OCI-LY3 (cell line): ENCODE results near the gene PDE3A.

Experiments
- H2AFZ ChIP-seq: fragments of 200-600, 300-600 bp; shearing (Covaris generic); 2 replicates; pipeline ENCODE4 v1.6.0; 2014; ENCODE audit warnings: antibody characterized with exemption, low read depth, low read length
- H3K27ac ChIP-seq: fragments of 200-600, 300-600 bp; sonication (generic); 2 replicates; pipeline ENCODE4 v1.5.1; 2014; ENCODE audit warnings: mild to moderate bottlenecking, low read length, moderate library complexity, mixed read lengths
- H3K27me3 ChIP-seq: fragments of 200-600, 300-600 bp; sonication (generic); 2 replicates; pipeline ENCODE4 v1.6.1; 2014; ENCODE audit warnings: low read depth, low read length, mixed read lengths
- H3K36me3 ChIP-seq: fragments of 200-600, 300-600 bp; sonication (generic); replicated peaks from 2 replicates; pipeline ENCODE3; 2014; ENCODE audit warnings: low read depth, low read length, mixed read lengths
- H3K4me1 ChIP-seq: fragments of 300-600, 200-600 bp; sonication (generic); 2 replicates; pipeline ENCODE4 v1.6.1; 2014; ENCODE audit warnings: low read length, mixed read lengths
- H3K4me2 ChIP-seq: fragments of 200-600, 300-600 bp; sonication (generic); 2 replicates; pipeline ENCODE4 v1.6.1; 2014; ENCODE audit warnings: low read length, mixed read lengths
- H3K4me3 ChIP-seq: fragments of 300-600, 200-600 bp; sonication (generic); 2 replicates; pipeline ENCODE4 v1.5.1; 2014; ENCODE audit warnings: antibody characterized with exemption, mild to moderate bottlenecking, low read length, moderate library complexity
- H3K79me2 ChIP-seq: fragments of 300-600, 200-600 bp; shearing (Covaris generic); 2 replicates; pipeline ENCODE4 v1.6.1; 2014; ENCODE audit warnings: mild to moderate bottlenecking, low read length, mixed read lengths
- H3K9ac ChIP-seq: fragments of 300-600, 200-600 bp; shearing (Covaris generic); 2 replicates; pipeline ENCODE4 v1.6.0; 2014; ENCODE audit warnings: mild to moderate bottlenecking, low read length, moderate library complexity
- H3K9me3 ChIP-seq: fragments of 200-600, 300-600 bp; shearing (Covaris generic); 2 replicates; pipeline ENCODE4 v1.6.1; 2014; ENCODE audit warnings: low read length, mixed read lengths; ENCODE audit not compliant: insufficient read depth
- H4K20me1 ChIP-seq: fragments of 200-600, 300-600 bp; sonication (generic); 2 replicates; pipeline ENCODE4 v1.6.1; 2016; ENCODE audit warnings: low read length, mixed read lengths; ENCODE audit not compliant: insufficient read depth
- CTCF ChIP-seq: fragments of 200-600, 300-600 bp; sonication (generic); IDR thresholded peaks from 2 replicates; pipeline ENCODE4 v1.5.1; 2014; ENCODE audit warnings: antibody characterized with exemption, low read length, low read depth
- EZH2phosphoT487 ChIP-seq: fragments of 200-600 bp; shearing (Covaris generic); IDR thresholded peaks from 2 replicates; pipeline ENCODE4 v1.6.1; 2018; ENCODE audit warnings: antibody characterized with exemption, mixed run types, low read depth

The PDE3A gene

GRCh38 chr12:20577054-20577453, 208.7 kb downstream of the PDE3A start:
- no peak overlapping the region for H3K4me3 ChIP-seq
- H3K27me3 ChIP-seq, result peaks cover 10% of the 10 kb centered on the region; the same call in 1 of the 2 replicates
- H3K4me1 ChIP-seq, result no peaks in the 10 kb centered on the region
- no peaks in the 10 kb centered on the region for H3K79me2 ChIP-seq
- H4K20me1 ChIP-seq, result no peaks in the 10 kb centered on the region
- H3K27ac ChIP-seq, result no peak overlapping the region
- no peaks in the 10 kb centered on the region for H3K9me3 ChIP-seq
- H2AFZ ChIP-seq, result no peak overlapping the region
- H3K4me2 ChIP-seq, result no peak overlapping the region
- no peaks in the 10 kb centered on the region for H3K36me3 ChIP-seq
- no peak overlapping the region for H3K9ac ChIP-seq
- no peak for TF ChIP-seq CTCF
- no peak for TF ChIP-seq EZH2phosphoT487

DNA sequence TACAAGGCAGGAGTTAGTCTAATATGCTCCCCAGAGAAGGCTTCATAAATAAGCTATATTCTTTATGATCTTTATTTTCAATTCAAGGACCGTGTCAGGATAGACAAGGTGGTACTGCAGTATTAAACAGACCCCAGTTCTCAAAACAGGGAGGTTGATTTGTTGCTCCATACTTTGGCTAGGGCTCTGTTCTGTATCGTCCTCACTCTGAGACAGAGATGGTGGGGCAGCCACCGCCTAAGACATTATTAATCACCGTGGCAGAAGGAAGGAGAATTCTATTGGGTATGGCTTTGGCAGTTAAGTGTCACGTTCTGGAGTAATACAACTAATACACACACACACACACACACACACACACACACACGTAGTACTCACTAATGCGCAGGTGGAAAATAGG, 209.8 kb downstream of the PDE3A start:
- H3K27ac ChIP-seq, result no peak overlapping the region
- H3K9ac ChIP-seq, result no peak overlapping the region
- H3K79me2 ChIP-seq, result no peaks in the 10 kb centered on the region
- no peaks in the 10 kb centered on the region for H3K9me3 ChIP-seq
- no peak overlapping the region for H3K4me3 ChIP-seq
- H4K20me1 ChIP-seq, result no peaks in the 10 kb centered on the region
- H3K27me3 ChIP-seq, result peaks cover 10% of the 10 kb centered on the region; the same call in 1 of the 2 replicates
- no peak overlapping the region for H2AFZ ChIP-seq
- no peak for TF ChIP-seq EZH2phosphoT487
- no peak for TF ChIP-seq CTCF
- H3K36me3 ChIP-seq, result no peaks in the 10 kb centered on the region
- H3K4me1 ChIP-seq, result no peaks in the 10 kb centered on the region
- H3K4me2 ChIP-seq, result no peak overlapping the region

- Histone ChIP-seq H4K20me1 (no peaks in the 10 kb centered on the region), H2AFZ (no peak overlapping the region), H3K4me2 (peak overlapping the region; percentile 46), H3K4me1 (peaks cover 9% of the 10 kb centered on the region), H3K27ac (no peak overlapping the region), H3K4me3 (no peak overlapping the region), H3K27me3 (peaks cover 18% of the 10 kb centered on the region), H3K36me3 (no peaks in the 10 kb centered on the region), H3K9ac (no peak overlapping the region), H3K79me2 (no peaks in the 10 kb centered on the region), H3K9me3 (no peaks in the 10 kb centered on the region)
- TF ChIP-seq CTCF, result no peak
- no peak for TF ChIP-seq EZH2phosphoT487
Observed at GRCh38 chr12:20585055-20585625, 216.8 kb downstream of the PDE3A start.

DNA sequence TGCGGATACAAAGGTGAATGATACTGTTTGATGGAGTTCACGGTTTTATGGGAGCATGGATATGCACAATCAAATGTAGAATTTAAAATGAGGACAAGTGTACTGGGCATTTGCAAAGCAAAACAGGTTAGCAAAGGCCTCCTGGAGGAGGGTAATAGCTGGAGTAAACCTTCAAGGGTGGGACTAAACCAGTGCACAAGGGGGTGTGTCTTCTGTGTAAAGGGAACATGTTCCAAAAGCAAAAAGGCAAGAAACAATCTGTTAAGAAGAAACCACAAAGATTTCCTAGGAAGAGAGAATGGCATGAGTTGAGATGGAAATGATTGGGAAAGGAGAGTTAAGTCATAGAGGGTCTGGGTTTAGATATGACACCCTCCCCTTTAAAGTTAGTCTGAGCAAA, 217.6 kb downstream of the PDE3A start:
- TF ChIP-seq CTCF (no peak), EZH2phosphoT487 (no peak)
- Histone ChIP-seq H3K4me1 (peaks cover 9% of the 10 kb centered on the region), H2AFZ (no peak overlapping the region), H4K20me1 (no peaks in the 10 kb centered on the region), H3K79me2 (no peaks in the 10 kb centered on the region), H3K4me2 (no peak overlapping the region), H3K36me3 (no peaks in the 10 kb centered on the region), H3K9ac (no peak overlapping the region), H3K27me3 (peaks cover 20% of the 10 kb centered on the region), H3K9me3 (no peaks in the 10 kb centered on the region), H3K4me3 (no peak overlapping the region), H3K27ac (no peak overlapping the region)
